Measurements from ENCODE around the gene ATG16L2.

DNA sequence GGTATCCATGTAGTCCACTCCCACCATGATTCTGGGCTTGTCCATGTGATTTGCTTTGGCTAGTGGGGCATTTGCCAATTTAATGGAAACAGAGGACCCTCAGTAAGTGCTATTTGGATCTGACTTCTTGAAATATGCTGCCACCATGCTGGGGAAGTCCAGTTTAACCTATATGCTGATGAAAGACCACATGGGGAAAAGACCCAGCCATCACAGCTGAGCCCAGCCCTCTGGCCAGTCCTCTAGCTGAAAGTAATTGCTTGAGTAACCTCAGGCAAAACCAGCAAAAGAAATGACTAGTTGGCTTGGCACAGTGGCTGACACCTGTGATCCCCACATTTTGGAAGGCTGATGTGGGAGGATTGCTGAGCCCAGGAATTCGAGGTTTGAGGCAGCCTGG, 61.5 kb downstream of the ATG16L2 start:
- no peak for TF ChIP-seq EP300 (IDR thresholded peaks at IDR 0.05)
- TF ChIP-seq POLR2AphosphoS5 (IDR thresholded peaks at IDR 0.05), result no peak
- TF ChIP-seq POLR2A (IDR thresholded peaks at IDR 0.05), result no peak

Measured in upper lobe of left lung (tissue), 4 donors.